ENCODE results near the gene EFCAB6.

EFCAB6 gene

DNA sequence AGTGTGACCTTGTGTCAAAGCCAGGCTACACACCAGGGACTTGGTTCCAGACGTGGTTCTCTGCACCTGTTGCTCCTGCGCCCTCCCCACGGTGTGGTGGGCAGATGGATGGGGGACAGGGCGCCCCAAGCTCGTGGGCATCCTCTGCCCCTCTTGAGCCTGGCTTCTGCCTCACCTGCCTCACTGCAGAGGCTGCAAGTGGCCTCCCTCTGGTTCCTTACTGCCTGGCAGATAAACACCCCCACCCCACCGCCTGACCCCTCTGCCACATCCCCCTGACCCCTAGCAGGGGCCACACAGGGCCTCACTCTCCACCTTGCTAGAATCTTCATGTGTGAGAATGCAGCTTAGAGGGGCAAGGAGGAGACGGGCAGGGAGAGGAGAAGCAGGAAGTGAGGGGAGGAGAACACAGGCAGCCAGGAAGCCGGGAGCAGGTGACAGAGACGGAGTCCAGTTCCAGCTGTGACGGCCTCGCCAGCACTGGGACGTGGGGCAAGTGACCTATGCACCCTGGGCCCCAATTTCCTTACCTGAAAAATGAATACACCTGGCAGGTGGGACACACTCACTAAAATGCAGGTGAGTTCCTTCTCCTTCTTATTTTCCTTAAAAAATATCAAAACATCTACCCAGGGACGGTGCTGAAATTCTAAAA is 178.3 kb downstream of the EFCAB6 start:
- no peak for DNase-seq

DNA sequence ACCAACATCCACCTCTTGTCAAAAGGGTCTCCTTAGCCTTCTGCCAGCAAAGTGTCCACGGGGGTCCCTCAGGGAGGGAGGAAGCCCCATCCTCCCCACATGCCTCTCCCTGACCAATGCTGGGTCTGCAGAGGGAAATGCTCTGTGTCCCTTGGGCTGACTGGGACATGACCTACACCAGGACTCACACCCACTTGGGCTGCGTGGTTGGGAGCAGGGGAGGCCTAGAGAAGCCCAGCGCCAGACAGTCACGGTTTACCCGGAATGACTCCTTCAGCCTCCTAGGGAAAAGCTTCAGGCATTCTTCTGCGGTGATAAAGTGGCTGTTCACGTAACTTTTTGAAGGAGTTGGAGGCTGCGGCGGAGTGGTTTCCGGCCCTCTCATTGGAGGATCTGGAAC is 180.3 kb downstream of the EFCAB6 start:
- DNase-seq = no peak

DNA sequence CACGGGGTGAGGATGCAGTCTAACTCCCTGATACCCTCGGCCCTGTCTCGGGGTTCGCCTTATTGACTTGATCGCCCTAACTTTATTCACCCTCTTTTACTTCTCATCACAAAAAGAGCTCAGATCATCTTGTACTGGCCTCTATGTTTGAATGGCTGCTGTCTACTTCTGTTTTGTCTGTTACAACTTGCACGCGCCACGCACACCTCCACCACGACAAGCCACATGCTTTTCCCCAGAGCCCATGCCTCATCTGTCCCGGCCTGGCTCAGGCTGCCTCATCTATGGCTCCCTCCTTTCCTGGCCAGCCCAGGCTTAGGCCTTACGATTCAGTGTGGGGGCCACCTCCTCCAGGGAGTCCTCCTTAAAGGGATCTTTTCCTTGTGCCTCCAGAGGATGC is 180.9 kb downstream of the EFCAB6 start:
- DNase-seq = no peak

DNA sequence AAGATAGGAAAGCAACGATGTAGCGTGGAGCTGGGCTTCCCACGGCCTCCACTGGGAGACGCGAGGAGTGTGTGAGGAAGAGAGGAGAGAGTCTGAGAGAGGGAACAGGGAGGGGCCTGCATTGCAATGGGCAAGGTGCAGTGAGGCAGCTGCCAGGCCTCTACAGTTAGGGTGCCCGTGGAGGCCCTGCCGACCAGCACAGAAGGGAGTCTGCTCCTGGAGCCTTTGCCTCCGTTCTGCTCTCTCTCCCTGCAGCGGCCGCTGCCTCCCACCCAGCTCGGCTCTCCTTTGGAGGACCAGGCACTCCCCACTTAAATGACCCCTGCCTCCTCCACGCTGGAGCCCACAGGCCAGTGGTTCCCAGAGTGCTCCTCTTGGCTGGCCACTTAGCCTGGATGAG is 181.7 kb downstream of the EFCAB6 start:
- no peak for DNase-seq

DNA sequence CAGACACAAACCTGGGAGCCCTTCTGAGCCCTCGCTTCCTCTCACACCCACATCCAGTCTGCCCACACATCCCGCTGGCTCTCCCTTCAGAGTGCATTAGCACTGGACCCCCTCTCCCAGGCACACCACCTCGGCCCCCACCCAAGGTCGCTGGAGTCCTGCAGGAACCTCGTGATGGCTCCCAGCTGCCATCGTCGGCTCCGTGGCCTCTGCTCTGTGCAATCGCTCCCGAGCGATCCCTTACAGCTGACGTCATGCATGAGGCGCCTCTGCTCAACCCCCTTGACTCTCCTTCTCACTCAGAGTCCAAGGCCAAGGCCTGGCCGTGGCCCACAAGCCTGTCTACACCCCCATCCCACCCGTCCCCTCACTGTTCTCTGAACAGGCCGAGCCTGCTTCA is 183.9 kb downstream of the EFCAB6 start:
- no peak for DNase-seq

DNA sequence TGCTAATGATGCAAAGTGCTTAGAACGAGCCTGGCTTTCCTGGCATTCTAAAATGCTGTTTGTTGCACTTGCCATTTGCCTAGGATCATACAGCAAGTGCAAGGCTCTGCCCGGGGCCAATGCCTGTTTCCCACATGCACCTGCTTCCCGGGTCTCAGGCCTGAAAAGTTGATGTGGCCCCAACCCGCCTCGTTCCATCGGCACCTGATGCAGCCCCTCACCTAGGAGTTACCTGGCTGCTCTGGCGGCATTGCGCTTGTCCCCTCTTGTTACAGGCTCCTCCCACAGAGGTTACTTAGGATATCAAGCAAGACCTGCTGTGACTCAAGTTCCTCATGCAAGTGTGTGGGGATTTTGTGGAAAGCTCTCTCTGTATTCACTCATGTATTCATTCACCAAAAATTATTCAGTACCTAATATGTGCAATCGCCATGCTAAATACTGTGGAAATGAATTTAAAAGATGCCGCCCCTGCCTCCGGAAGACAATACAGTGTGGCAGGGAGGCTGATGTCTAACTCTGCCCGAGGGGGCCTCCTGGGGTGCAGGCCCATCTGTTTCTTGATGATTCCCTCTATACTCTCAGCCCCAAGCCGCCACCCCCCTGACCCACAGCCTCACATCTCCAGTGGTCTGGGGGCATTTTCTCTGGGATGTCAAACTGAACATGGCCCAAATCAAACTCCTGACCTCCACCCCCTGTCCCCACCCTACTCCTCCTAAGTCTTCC is 184.5 kb downstream of the EFCAB6 start:
- DNase-seq = no peak

DNA sequence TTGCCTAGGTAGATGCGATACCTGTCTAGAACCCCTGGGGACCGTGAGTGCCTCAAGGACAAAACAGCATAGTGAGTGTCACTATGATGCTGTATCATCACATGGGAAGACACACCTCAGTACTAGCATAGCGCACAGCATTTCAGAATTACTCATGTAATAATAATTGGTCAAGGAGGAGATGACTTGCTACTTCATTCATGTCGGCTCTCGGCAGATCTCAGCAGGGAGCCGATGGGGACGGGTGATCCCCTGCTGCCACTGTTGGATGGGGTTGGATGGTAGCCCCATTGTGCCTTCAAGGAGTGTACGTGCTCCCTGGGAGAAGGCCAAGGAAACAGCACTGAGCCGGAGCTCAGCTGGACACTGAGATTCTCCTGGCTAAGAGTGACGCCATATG is 186.9 kb downstream of the EFCAB6 start:
- no peak for DNase-seq

DNA sequence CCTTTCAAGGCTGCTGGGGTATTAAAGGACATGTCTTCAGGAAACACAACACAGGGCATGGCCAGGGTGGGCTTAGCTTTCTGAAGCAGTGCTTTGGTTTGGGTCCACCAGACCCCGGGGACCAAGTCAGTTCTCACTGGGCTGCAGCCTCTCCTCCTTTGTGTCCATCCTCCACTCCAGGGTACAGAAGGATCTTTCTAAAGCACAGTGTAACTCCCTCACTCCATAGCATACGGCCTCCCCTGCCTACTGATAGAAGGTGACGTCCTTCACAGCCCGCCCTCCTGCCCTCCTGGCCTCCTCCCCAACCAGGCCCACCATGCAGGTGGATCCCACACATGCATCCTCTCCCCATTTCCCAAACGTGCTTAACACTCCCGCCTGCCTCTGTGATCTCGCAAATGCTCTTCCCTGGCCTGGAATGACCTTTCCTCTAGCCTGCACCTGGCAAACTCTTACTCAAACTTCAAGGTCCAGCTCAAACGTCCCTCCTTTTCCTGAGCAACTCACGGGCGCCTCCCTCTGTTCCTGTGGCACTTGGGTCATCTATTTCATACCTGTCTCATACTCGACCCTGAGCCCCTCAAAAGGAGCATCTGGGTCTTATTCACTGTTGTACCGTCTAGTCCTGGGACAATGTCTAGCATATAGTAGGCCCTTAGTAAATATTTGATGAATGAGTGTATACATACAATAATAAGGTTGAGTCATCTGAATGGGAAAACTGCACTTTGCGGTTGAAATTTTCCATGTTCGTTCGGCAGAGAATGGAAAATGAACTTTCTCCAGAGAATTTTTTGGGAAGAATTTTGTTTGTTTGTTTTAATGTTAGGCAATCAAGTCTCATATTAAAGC is 187.7 kb downstream of the EFCAB6 start:
- no peak for DNase-seq

DNA sequence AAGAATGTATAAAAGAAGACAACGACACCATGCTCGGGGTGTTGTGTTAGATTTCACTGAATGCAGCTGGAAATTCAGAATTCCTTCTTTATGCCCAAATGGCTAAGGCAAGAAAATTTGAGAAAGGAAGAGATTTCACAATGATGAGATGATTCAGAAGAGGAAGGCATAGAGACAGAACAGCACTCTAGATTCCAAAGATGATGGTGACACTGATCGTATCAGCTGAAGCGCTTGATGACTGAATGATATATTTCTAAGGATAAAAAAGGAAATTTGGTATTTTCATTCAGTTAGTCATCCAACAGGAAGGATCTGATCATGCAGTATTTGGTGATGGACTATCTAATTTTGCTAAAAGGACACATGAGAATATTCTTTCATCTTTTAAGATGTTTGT is 189.2 kb downstream of the EFCAB6 start:
- no peak for DNase-seq

DNA sequence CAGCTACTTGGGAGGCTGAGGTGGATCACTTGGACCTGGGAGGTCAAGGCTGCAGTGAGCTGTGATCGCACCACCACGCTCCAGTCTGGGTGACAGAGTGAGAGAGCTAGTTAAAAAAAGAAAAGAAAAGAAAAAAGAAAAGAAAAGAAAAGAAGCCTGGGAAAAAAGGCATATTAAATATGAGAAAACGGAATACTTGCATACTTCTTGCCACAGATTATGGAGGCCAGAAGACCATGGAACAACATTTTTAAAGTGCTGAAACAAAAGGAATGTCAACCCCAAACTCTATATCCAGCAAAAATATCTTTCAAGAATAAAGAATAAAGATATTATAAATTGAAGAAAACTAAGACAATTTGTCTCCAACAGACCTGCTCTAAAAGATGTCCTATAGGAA is 191.9 kb downstream of the EFCAB6 start:
- no peak for DNase-seq

DNA sequence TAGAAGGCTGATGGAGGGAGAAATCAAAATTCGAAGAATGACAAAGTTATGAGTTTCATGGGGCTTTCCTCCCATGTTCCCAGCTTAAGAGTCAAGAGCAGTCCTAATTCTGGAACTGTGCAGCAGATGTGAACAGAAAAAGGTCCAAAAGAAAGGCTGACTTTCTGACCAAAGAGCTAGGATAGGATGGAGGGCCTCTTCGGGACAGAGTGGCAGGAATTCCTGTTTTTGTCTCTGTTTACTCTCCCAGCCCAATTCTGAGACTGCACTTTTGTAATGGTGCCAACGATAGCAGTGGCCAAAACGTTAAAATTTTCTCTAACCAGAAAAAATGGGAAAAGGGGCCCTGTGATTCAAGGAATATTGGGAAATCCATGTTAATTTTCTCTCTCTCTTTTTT is 193.6 kb downstream of the EFCAB6 start:
- no peak for DNase-seq

DNA sequence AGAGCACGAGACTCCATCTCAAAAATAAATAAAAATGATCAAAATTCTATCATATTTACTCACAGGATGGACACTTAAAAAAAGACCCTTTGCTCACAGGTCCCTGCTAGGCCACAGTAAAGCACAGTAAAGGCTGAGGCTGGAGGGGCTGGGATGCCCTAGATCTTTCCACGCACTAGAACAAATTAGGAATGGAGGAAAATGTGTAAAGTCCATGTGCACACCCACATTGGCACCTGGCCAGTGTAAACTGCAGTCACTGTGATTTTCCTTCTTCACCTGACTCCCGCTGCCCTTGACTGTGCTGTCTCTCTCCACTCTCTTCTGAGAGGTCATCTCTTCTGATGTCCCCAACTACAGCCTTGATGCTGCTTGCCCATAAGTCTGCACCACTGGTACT is 195.5 kb downstream of the EFCAB6 start:
- no peak for DNase-seq

DNA sequence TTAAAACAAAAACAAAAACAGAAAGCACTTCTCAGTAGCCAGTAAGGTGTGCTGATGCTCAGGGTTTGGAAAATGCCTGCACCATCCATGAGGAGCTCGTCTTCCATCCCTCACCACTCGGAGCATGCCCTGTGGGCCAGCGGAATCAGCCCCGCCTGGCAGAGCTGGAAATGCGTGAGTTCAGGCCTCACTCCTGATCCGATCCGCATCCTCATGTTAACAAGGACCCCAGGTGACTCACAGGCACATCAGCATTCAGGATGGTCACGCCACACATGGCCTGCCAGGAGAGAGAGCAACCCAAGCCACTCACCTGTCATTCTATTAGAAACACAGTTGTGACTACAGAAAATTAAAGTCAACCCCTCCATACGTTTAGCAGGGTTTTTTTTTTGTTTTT is 211.8 kb downstream of the EFCAB6 start:
- no peak for DNase-seq

DNA sequence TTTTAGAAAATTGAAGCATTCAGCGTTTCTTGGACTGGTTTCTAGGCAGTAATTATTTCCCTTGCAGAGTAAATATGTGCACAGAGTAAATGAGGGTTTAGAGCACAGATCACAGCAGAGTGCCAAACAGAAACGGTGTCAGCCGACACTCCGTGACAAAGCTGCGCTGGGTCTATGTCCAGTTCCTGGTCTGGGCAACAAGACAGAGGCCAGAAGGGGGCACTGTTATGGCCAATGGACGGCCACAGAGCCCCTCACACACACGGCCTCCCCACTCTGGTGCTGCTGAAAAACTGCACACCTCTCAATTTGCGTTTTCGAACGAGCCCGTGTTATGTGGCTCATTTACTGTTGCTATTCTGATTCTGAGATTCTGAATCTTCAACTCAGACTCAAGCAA is 219.6 kb downstream of the EFCAB6 start:
- DNase-seq = no peak

DNA sequence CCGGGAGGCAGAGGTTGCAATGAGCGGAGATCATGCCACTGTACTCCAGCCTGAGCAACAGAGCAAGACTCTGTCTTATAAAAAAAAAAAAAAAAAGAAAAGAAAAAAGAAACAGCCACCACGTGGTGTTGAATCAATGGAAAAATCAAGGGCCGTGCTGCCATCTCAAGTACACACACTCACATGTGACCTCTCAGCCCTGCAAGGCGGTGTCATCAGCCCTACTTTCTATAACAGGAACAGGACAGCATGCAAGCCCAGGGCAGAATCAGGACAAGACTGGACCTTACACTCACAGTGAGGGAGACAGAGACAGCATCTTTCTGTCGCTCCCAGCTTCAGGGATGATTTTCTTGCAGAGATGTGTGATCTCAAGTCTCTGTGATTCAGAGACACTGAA is 220.7 kb downstream of the EFCAB6 start:
- DNase-seq = no peak

DNA sequence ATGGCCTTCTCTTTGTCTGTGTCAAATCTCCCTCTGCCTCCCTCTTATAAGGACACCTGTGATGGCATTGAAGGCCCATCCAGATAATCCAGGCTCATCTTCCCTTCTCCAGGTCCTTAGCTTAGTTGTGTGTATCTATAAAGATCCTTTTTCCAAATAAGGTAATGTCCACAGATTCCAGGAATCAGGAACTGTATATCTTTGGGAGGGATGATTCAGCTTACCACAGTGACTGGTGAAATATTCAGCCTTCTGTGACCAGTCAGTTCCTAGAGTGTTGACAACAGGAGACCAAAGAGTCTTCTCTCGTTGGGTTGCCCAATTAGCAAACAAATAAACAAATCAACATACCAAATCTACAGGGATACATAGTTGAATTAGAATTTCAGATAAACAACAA is 224.5 kb downstream of the EFCAB6 start:
- DNase-seq = no peak

DNA sequence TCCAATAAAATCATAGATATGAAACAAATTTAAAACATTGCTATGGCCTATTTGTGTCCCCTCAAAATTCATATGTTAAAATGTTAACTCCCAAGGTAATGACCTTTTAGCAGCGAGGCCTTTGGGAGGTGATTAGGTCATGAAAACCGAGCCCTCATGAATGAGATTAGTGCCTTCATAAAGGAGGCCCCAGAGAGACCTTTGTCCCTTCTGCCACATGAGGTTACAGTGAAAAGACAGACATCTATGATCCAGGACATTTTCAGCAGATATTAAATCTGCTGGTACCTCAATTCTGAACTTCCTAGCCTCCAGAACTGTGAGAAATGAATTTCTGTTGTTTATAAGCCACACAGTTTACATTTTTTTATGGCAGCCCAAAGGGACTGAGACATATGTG is 228.6 kb downstream of the EFCAB6 start:
- no peak for DNase-seq

DNA sequence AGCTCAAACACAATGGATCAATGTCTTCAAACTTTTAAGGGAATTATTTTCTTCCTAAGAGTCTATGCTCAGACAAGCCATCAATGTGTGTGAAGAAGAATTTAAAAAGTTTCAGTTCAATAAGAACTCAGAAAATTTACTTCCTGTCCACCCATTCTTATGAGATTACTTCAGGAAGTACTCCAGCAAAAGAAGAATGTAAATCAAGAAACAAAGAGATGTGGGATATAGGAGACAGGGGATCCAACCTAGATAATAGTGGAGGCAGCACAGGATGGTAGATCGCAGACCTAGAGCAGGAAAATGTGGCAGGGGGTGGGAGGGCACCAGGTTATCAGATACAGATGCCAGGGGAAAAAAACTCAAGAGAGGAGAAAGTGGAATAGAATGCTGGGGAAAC is 229.7 kb downstream of the EFCAB6 start:
- DNase-seq = no peak

DNA sequence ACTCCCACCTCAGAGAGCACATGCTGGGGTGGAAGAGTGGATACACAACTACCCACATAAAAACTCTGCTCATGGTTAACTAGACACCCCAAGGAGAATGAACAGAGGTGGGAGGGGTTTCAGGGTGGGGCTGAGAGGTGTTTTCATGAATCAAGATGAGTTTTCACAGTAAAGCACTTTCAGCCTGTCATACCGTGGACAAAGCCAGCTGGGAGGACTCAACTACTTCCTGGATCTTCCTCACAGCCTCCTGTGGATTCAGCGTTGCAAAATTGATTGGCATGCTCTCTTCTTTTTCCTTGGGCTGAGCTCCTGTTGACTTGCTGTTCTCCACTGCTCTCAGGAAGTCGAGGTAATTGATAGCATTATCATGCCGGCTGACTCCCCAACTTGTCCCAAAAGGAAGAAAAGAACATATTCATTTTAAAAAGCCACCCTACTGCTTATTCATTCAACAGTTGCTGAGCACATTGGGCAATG is 231.8 kb downstream of the EFCAB6 start:
- no peak for DNase-seq

DNA sequence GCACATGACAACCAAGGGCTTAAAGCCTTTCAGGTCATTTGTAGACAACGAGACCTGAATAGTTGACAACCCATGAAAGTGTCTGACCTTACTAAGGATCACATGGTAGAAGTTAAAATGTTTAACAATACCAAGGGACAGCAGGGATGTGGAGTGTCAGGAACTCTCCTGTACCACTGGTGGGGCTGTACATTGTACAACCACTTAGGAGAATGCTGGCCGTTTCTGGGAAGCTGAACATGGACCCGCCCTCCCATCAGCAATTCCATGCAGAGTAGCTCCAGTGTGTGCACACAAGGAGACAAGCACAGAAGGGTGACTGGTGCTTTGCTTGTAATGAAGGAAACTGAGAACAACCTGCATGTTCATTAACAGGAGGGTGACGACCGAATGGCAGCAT is 237.4 kb downstream of the EFCAB6 start:
- no peak for DNase-seq

DNA sequence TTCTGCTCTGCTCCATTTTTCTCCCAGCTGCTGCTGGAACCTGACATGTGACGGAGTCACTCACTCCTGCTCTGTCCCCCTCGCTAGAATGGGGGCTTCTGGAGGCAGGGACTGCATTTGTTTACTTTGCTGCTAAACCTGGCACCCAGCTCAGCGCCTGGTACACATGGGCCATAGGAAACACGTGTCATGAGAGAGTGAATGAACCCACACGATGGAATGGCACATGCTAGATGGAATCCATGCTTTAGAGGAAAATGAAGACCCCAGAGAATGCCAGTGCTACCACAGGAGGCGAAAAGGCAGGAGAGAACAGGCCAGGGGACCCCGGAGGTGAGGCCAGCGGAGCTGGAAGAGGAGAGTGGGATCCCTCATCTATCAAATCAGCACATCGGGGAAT is 239.4 kb downstream of the EFCAB6 start:
- DNase-seq = no peak

DNA sequence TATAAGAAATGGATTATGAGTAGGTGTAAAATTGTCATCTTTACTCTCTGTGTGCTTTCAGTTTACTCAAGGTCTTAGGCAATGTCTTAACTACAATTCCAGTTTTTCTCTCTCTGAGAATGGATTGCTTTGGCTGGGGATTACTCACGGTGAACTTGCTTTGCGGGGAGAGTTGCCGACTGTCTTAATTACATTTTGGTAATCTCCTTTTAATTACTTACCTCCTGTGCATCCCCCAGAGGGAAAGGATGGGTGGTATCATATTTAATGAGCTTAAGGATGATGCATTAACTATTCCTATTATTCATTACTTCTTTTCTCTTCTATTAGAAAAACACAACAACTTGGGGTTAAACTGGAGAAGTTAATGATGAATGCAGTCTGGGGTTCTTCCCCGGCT is 240.9 kb downstream of the EFCAB6 start:
- DNase-seq = no peak

DNA sequence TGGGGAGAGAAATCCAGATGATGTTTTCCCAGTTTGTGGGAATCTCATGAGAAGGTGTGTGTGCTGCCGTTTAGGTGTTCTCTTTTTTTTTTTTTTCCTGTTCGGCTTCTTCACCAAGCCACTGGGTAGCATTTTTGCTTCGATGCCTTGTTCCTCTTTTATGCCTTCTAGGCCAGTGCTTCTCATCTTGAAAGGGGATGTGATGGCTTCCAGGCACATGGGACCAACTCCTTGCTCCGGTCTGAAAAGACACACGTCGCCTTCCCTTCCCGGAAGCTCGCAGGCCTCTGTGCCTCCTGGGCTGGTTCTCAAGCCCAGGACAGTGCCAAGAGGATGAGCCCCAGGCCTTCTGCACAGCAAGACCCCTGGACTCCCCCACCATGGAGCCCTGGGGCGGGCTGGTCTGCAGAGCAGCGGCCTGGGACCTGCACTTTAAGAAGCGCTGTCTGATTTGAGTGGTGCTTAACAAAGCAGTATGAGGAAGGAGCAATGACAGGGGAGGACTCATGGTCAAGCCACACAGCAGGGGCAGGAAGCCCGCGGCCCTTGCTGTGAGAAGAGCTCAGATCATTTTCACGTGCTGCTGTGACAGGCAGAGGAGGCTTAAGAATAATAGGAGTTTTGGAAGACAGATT is 241.5 kb downstream of the EFCAB6 start:
- DNase-seq = no peak

All from 8988T (cell line).